NCI-H1694 (cell line): Measurements from ENCODE around the gene CDC45.

ENCODE experiments used
- DNase-seq: peaks from one replicate; lab custom pipeline; 2025; lab: John Stamatoyannopoulos, UW

The CDC45 gene

DNA sequence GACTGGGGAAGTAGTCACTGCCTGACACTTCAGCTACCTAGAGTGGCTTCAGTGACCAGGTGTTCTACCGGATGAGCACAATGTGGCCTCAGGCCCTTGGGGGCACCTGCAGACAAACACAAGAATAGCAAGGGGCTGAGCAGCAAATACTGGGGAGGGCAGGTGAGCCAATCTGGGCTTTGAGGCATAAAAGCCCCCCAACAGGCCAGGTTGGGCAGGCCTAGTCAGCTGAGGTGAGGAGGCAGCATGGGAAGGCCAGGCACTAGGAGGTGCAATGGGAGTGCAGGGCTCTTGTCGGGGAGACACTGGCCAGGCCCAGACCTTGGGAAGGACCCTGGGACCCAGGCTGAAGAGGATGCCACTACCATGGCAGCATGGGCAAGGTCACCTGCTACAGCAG, 9.7 kb upstream of the CDC45 start:
- DNase-seq, result no peak

DNA sequence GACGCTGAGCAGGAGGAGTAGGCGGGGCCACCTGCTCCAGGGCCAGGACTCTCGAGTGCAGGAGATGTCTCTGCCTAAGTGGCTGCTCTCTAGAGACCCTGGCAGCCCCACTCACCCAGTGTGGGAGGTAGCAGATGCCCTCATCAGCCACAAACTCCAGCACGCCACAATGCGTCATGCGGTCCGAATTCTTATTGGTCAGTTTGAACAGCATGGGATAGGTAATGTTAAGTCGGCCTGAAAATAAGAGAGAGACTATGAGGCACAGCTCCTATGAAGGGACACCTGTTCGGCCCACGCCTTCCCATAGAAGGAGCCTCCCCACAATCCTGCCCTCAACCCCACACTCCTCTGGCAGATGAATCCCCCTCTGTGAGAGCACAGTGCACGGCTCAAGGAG, 8.1 kb upstream of the CDC45 start:
- DNase-seq, result no peak

DNA sequence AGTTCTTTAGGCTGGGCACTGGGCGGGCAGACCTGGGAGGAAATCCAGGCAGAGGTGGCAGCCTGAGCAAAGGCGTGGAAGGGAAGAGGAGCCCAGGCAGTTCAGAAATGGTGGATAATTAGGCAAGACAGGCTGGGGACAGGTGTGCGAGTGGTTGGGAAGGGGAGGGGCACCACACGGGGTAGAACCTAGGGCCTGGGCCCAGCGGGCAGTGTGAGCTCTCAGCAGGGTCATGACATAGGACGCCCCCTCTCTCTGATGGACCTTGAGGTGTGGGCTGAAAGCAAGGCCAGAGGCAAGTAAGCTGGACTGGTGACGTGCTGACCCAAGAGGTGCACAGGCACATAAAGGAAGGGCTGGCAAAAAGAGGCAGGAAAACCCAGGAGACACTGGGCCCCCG, 7.5 kb upstream of the CDC45 start:
- no peak for DNase-seq

DNA sequence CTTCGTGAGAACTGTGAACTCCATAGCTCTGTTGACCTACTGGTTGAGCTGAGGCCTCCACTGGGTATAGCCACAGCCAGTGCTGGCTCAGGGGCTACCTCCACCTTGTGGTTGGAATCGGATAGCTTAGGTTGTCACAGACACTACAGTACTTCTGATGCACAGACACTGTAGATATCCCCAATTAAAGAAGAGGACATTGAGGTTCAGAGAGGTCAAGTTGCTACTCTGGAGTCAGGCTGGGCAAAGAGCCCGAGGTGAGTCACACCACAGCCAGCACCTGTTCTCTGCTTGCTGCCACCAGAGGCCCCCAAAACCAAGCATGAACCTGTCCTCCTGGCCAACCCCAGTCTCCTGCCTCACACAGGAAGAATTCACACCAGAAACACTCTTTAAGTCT, 6.1 kb upstream of the CDC45 start:
- DNase-seq, result no peak

DNA sequence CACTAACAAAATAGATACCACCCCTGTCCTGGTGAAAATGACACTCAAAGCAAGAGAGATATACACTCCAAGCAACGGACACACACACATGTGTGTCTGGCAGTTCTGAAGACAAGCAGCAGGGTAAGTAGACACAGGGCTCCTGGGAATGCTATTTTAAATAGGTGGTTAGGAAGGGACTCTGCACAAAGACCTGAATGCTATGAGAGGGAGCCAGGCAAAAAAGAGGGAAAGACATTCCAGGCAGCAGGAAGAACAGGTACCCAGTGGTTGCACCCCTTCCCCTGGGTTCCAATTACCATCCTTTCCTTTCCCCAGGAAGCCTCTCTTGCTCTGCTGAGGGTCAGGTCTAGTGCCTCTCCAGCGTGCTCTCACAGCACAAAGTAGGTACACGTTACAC, 3.7 kb upstream of the CDC45 start:
- DNase-seq, result no peak

DNA sequence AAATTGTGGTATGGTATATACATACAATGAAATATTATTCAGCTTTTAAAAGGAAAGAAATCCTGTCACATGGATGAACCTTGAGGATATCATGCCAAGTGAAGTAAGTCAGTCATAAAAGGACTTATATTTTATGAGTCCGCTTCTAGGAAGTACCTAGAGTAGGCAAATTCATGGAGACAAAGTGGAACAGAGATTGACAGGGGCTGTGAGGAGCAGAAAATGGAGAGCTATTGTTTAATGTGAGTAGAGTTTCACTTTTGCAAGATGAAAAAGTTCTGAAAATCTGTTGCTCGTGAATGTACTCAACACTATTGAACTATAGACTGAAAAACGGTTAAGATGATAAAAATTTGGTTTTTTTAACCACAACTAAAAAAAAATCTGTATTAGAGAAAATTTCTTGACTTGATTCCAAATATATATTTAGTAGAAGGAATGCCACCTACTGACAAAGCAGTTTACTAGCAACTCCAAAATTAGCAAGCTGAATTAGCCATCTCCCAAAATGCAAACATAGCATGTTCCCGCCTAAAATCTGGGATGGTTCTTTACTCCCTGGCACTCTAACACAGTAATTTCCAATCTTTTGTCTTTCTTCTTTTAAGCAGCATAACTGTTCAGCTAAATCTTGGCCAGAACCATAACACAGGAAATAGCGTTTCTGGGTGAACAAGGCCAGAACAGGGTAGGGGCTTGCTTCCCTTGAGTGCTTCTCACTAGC, 2.2 kb upstream of the CDC45 start:
- no peak for DNase-seq

DNA sequence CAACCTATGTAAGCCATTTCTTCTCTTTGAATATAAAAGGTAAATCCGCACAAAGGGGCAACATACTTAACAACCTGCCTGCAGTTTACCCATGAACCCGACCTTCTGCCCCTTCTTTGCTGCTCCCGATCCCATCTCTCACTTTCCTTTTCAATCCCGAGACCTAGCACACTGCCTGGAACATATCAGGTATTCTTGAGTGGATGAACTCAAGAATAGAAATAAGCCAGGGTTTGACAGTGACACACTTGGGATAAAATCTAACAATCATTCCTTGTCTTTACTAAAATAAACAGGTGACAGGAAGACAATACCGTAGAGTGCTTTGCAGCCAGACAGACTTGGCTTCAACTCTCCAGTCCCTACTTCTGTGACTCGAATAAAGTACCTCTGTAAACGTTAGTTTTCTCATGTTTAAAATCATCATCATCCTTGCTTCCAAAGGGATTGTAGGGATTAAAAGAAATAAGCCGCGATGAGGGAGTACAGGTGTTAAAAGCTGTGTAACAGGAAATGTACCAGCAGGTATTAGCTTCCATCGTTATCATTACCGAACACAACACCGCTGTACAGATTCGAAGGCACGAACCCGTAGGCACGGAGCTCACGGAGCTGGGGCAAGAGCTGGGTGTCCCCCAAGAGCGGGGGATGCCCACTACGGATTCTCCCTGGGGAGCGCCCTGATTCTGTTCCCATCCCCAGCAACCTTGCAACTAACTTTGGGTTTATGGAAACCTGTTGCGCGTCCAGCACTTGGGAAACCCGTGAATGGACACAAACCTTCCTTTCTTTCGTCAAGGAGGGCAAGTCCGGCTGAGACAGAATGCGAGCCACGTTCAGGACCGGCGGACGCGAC, 1.4 kb upstream of the CDC45 start:
- no peak for DNase-seq

DNA sequence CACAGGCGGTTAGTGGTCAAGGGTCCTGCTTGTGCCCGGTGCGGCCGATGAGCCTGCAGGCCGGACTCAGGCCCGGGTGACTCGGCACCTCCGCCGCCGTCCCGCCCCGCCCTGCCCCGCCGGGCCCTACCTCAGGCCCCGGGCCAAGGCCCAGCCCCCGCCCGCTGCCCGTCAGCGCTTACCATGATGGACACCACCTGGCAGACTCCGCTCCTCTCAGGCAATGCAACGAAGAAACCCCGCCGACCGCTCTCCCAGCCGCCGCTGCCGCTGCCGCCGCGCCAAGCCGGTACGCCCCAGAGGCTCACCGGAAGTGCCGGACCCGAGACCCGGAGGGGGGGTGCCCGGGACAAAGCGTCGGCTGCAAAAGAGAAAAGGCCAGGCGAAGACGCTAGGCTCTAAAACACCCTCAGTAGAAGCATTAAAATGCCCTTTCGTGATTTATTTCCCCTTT, 792 bp upstream of the CDC45 start, which contains the start of gene UFD1:
UFD1 (minus strand) TSS at position 293 of the 454 bp plus-strand sequence; CDS start at position 185, 108 bp downstream.
- peak; percentile 47 for DNase-seq

DNA sequence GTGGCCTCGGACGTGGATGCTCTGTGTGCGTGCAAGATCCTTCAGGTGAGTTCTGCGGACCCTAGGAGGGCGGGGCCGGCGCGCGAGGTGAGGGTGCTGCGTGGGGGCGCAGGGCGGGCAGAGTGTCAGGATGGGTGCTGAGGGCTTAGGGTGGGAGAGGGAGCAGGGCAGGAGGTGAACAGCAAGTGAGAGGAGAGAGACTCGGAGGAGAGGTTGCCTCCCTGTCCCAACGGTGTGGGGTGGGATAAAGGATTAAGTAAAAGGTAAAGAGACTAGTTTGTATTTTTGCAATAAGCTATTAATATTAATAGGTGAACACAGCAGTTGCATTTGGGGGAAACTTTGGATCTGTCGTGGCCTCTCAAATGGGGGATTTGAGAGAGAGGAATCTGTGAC, 451 bp downstream of the CDC45 start:
- no peak for DNase-seq

DNA sequence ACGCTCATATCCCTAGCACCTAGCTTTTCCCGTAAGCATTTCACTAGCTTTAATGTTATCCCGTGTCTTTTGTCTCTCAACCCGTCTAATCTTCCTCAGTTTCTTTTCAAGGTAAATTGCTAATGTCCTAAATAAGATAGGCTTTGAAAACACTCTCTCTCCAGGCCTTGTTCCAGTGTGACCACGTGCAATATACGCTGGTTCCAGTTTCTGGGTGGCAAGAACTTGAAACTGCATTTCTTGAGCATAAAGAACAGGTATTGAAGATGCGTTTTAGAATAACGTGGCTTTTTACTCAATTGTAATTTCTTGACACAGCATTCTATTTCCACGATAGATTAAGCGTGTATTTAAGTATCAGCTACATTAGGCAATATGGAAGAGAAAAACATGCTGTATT, 1.1 kb downstream of the CDC45 start:
- DNase-seq, result no peak

DNA sequence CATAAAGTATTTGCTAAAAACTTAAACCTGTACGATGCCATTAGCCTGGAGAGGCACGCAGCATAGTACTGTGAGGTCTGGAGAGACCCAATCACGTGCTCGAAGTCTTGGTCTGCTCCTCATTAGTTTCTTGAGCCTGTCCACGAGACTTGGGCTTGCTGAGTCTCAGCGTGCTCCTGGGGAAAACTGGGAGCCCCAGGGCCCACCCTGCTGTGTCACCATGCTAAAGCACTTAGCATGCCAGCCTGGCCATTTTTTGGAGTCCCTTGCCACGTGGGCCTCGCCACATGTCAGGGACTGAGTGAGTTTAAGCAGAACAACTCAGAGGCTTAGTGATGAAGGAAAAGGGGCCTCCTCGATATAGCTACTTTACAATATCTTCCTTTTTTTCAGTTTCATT, 2.6 kb downstream of the CDC45 start:
- DNase-seq, result no peak

DNA sequence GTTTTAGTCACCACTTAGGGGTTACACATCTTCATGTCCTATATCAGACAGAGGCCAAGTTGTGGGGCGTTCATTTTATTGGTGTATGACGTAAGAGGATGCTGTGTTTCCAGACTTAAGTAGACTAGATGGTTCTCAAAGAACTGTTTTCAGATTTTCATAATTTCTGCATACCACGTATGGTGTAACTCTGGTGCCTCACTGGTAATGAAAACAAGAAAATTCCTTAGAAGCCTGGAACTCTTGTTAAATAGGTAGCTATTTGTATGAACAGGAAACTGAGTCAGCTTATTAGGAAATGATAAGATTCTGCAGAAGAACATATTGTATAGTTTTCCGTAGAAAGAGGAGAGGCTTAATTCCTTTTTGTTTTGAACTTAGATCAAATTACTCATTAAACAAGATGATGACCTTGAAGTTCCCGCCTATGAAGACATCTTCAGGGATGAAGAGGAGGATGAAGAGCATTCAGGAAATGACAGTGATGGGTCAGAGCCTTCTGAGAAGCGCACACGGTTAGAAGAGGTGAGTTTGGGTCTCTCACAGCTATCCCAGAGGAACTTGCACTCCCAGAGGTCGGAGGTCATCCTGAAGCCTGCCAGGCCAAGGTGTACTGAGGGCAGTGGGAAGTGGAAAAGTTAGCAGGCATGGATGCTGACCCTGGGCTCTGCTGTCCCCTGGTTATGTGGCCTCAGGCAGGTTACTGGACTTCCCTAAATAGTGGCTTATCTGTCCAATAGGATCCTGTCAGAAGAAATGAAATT, 3.9 kb downstream of the CDC45 start:
- no peak for DNase-seq

DNA sequence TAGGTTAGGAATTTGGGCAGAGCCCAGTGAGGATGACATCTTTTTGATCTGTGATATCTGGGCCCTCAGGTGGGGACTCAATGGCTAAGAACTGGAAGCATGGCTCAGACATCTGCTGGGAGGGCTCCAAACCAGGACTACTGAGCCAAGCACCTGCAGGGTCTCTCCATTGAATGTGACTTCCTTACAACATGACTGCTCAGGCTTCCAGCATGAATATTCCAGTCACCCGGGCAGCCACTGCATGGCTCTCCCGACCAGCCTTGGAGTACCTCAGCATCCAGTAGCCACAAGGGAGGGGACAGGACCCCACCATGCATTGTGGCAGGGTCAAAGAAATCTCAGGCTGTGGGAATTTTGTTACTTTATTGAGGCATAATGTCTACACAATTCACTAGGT, 8.6 kb downstream of the CDC45 start:
- DNase-seq, result no peak

DNA sequence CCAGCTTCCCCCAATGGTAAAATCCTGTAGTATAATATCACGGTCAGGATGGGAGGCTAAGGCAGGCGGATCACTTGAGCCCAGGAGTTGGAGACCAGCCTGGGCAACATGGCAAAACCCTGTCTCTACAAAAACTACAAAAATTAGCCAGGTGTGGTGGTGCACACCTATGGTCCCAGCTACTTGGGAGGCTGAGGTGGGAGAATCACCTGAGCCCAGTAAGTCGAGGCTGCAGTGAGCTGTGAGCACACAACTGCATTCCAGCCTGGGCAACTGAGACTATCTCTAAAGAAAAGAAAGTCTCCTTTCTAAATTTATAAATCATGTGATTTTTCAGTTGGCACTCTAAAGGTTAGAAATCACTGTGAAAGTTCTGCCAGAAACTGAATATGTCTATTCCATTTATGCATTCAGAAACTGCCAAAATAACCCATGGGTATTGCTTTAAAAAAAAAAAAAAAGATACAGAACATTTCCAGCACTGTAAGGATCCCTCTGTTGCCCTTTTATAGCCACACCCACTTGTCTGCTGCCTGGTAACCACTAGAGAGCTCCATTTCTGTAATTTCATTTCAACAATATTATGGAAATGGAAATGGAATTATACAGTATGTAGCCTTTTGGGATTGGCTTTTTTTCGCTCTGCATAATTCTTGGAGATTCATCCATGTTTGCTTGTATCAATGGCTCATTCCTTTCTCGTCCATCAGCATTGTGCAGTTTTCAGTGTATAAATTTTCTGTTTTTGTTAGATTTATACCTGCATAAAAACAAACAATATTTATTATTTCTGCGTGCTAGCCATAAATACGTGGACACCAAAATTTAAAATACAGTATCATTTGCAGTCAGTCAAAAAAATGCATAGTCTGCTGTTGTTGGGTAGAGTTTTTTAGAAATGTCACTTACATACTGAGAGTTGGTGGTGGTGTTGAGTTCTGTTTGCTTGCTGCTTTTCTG, 9.4 kb downstream of the CDC45 start:
- DNase-seq, result no peak

DNA sequence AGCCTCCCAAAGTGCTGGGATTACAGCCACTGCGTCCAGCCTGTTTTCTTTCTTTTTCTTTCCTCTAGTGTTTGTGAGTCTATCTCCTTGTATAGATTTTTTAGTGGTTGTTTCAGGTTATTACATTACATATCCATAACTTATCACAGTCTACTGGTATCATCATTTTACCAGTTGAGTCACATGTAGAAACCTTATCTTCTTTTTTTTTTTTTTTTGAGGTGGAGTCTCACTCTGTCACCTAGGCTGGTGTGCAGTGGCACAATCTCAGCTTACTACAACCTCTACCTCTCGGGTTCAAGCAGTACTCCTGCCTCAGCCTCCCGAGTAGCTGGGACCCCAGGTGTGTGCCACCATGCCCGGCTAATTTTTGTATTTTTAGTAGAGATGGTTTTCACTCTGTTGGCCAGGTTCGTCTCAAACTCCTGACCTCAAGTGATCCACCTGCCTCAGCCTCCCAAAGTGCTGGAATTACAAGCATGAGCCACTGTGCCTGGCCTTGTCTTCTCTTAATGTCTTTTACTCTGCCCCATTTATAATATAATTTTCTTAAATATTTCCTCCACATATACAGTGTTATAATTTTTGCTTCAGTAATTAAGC, 11.0 kb downstream of the CDC45 start:
- DNase-seq, result no peak

DNA sequence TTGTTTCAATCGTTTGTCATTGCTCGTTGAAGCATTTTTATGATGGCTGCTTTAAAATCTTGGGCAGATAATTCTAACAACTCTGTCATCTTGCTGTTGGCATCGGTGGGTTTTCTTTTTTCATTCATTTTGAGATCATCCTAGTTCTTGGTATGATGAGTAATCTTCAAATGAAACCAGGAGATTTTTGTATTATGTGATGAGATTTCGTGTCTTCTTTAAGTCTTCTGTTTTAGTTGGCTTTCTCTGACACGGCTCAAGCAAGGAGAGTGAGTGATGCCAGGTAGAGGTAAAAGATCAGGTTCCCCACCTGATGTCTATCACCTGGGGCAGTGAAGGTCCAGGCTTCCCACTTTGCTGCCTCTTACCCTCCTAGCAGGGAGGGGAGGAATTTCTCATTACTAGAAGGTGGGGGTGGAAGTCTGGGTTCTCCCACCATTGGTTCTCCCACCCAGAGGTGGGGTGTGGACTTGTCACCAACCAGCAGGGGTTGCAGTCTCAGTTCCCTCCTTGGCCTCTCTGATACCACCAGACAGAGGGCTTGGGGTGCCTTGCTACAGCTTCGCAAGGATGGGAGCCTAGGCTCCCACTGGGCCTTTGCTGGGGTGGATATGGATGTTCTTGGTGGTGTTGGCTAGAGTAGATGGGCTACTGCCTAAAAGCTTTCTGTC, 12.9 kb downstream of the CDC45 start:
- DNase-seq, result no peak

DNA sequence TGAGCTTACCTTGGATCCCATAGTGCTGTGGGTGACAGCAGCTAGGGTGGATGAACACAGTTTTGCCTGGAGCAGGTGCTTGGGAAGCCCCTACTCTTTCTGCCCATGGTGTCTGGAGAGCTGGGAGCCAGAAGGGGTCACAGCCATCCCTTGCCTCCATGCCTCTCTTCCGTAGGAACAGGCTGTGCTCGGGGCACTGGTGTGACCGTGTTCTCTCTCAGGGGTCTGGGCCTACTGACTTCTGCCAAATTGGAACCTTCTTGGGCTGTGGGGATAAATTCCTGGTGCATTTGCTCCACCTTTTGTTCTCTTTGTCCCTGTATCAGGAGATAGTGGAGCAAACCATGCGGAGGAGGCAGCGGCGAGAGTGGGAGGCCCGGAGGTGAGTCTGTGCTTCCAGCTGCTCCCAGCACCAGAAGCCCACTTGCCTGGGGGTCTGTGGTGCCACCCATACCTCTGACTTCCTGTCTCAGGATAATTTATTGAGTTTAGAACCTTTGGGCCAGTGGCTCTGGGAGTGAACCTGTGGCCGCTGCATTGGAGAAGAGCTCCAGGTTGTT, 14.4 kb downstream of the CDC45 start:
- no peak for DNase-seq

DNA sequence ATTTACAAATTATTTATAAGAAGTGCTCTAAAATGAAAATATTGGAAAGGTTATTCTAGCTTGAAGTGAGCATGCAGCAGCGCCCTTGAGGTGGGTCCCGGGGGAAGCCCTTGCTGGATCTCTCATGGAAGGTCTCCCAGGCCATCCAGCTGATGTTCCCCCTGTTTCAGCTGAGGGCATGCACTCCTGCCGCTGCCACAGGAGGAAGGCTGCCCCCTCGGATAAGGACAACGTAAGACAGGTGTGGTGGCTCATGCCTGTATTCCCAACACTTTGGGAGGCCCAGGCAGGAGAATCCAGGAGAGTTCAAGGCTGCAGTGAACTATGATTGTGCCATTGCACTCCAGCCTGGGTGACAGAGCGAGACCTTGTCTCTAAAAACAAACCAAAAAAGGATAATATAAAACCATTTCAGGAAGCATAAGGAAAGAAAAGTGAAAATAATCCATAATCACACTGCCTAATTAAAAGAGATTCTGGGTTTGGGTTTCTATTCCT, 15.0 kb downstream of the CDC45 start:
- DNase-seq, result no peak

DNA sequence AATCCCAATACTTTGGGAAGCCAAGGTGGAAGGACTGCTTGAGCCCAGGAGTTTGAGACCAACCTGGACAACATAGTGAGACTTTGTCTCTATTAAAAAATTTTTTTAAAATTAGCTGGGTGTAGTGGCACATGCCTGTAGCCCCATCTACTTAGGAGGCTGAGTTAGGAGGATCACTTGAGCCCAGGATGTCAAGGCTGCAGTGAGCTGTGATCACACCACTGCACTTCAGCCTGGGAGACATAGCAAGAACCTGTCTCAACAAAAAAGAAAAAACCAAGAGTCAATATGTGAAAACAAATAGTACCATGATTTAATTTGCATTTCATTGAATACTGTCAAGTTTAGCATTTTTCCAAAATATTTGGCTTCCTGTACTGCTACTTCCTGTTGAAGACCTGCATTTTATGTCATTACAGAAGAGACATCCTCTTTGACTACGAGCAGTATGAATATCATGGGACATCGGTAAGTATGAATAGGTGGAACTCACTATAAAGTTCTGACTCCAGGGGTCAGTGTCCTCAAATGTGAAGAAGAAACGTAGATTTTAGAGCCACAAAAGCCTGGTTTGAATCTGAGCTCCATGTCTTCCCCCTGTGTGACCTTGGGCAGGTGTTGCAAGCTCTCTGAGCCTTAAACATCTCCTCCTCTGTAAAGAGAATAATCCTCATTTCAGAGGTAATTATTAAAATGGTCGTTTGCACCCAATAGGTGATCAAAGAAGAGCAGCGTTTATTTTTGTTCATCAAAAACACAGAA, 16.0 kb downstream of the CDC45 start:
- no peak for DNase-seq
